Kidney (tissue), 14 donors: ENCODE results near the gene MLC1. TPM values are rescaled to one million over a fixed set of nuclear protein-coding genes. Genes with fewer than 3 reads are reported as not detected.

ENCODE experiments used
- DNase-seq, 5 donors: peaks; one replicate each; pipeline ENCODE4 v3.0.0-alpha.2; 2013 to 2020
- FAIRE-seq: peaks from 2 replicates; lab custom pipeline; 2012; peaks lifted over from hg19 to GRCh38; lab: Jason Lieb, UNC
- H3K27ac ChIP-seq, 2 donors: one replicate each; pipeline ENCODE4 v1.7.0; 2013; ENCODE audit warnings: low read depth in 2 of 2, low read length in 2 of 2, inconsistent platforms in 1 of 2
- H3K27me3 ChIP-seq: one replicate; pipeline ENCODE4 v1.7.1; 2013; ENCODE audit warnings: low read length, inconsistent platforms; ENCODE audit not compliant: control insufficient read depth, insufficient read depth
- H3K36me3 ChIP-seq, 3 donors: one replicate each; pipeline versions ENCODE4 v1.7.0 to v1.7.1; 2013; ENCODE audit warnings: low read length in 3 of 3, control low read depth in 1 of 3, inconsistent platforms in 1 of 3; ENCODE audit not compliant: insufficient read depth in 3 of 3, control insufficient read depth in 2 of 3
- H3K4me1 ChIP-seq, 3 donors: one replicate each; pipeline versions ENCODE4 v1.7.0 to v1.7.1; 2013; ENCODE audit warnings: low read length in 3 of 3, inconsistent platforms in 1 of 3, low read depth in 1 of 3; ENCODE audit not compliant: control insufficient read depth in 2 of 3, insufficient read depth in 2 of 3
- H3K4me3 ChIP-seq, 3 donors: one replicate each; pipeline versions ENCODE4 v1.7.0 to v1.8.1; 2013; ENCODE audit warnings: low read length in 3 of 3, control low read depth in 1 of 3, inconsistent platforms in 1 of 3
- H3K9ac ChIP-seq, 3 donors: one replicate each; pipeline versions ENCODE4 v1.7.0 to v1.7.1; 2013; ENCODE audit warnings: low read length in 3 of 3, control low read depth in 1 of 3, inconsistent platforms in 1 of 3
- H3K9me3 ChIP-seq, 3 donors: one replicate each; pipeline versions ENCODE4 v1.7.0 to v1.7.1; 2013; ENCODE audit warnings: low read length in 3 of 3, control low read depth in 1 of 3, inconsistent platforms in 1 of 3; ENCODE audit not compliant: control insufficient read depth in 2 of 3, insufficient read depth in 1 of 3
- intact Hi-C: fragments of 100-400 bp; cut with DNase I; formaldehyde crosslinking; loops from one replicate; pipeline ENCODE4 v1.11.1; 2022
- polyA plus RNA-seq: library from polyadenylated mRNA; stranded (reverse); fragments of 350-450 nt; fragmentation: Illumina TruSeq; extraction: RNeasy Lipid Tissue Mini Kit (QIAGEN cat#74804); gene quantifications from one replicate; pipeline ENCODE4 v1.2.3, GENCODE V29; 2014; ENCODE audit warnings: low read depth, low replicate concordance; ENCODE audit not compliant: insufficient read depth
- total RNA-seq: library from RNA; stranded (reverse); fragmentation: NEBNext Ultra II Directional; extraction: Animal tissue kit (Norgen Biotek cat#: 25700); gene quantifications from one replicate; pipeline ENCODE4 v1.2.1, GENCODE V29; 2021
- TF ChIP-seq, protein P1 (sequence below): IDR thresholded peaks from 3 replicates; pipeline ENCODE4 v1.5.1; 2012; ENCODE audit warnings: mild to moderate bottlenecking, moderate library complexity, borderline replicate concordance; ENCODE audit not compliant: insufficient read depth; ENCODE audit errors: extremely low read depth
- donor health status: control.
- donor health status: control.
- donor health status: control.
- donor health status: control.
- donor health status: control.
- donor health status: DM: yes; HTN: yes; CAD: no.
- donor health status: Normal renal cell carcinoma (clear cell type).

Gene MLC1
- total and polyA plus RNA-seq, 2 donors from 2014 or later = 0.28 TPM; not detected in 1

DNA sequence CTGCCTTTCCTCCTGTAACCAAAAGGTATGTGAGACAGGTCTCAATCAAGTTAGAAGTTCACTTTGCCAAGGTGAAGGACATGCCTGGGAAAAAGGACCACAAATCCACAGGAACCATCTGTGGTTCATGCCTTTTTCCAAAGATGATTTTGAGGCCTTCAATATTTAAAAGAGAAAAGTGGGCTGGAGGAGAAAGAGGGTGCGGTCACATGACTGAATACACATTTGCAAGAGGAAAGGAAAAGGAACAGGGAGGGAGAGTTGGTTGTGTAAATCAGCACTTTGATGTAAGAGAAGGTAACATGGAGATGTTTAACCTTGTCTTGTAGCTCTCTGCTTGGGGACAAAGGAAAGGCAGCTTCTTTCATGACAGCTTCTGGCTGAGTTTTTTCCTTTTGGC, 25.8 kb upstream of the MLC1 start:
- Histone ChIP-seq H3K9ac (no peak overlapping the region), H3K9me3 (no peaks in the 10 kb centered on the region), H3K36me3 (no peaks in the 10 kb centered on the region), H3K4me3 (no peak overlapping the region), H3K27me3 (no peaks in the 10 kb centered on the region), H3K4me1 (no peaks in the 10 kb centered on the region), H3K27ac (no peak overlapping the region)
- no peak for DNase-seq
- intact Hi-C loops = no loop called here
- FAIRE-seq = no peak
- TF ChIP-seq, protein P1, sequence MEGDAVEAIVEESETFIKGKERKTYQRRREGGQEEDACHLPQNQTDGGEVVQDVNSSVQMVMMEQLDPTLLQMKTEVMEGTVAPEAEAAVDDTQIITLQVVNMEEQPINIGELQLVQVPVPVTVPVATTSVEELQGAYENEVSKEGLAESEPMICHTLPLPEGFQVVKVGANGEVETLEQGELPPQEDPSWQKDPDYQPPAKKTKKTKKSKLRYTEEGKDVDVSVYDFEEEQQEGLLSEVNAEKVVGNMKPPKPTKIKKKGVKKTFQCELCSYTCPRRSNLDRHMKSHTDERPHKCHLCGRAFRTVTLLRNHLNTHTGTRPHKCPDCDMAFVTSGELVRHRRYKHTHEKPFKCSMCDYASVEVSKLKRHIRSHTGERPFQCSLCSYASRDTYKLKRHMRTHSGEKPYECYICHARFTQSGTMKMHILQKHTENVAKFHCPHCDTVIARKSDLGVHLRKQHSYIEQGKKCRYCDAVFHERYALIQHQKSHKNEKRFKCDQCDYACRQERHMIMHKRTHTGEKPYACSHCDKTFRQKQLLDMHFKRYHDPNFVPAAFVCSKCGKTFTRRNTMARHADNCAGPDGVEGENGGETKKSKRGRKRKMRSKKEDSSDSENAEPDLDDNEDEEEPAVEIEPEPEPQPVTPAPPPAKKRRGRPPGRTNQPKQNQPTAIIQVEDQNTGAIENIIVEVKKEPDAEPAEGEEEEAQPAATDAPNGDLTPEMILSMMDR = no peak

DNA sequence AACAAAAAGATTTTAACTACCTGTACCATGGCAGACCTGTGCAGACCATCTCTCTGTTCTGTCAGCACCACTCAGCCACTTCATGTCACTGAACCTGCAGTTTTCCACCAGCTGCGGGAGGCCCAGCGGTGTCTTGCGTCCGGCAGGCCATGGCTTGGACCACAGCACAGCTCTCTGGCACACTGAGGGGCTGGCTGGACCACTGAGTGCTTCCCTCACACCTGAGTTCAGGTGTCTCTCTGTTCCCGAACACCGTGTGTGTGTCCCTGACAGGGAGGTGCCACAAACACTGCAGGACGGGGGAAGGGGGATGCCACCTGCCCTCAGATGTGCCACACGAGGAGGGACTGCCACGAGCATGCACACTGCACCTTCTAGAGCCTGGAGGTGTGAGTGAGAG, 22.3 kb upstream of the MLC1 start:
- H3K4me1 ChIP-seq = peaks cover 0 to 2% (median 0%) of the 10 kb centered on the region in 3 donors
- FAIRE-seq (no peak), DNase-seq (peak in 1 of 5 donors; percentile 73)
- intact Hi-C loops = no loop called here
- H3K9me3 ChIP-seq = no peaks in the 10 kb centered on the region
- H3K9ac ChIP-seq = no peak overlapping the region
- H3K36me3 ChIP-seq = no peaks in the 10 kb centered on the region
- H3K27ac ChIP-seq = no peak overlapping the region
- no peak overlapping the region for H3K4me3 ChIP-seq
- no peaks in the 10 kb centered on the region for H3K27me3 ChIP-seq
- TF ChIP-seq, protein P1 = no peak

DNA sequence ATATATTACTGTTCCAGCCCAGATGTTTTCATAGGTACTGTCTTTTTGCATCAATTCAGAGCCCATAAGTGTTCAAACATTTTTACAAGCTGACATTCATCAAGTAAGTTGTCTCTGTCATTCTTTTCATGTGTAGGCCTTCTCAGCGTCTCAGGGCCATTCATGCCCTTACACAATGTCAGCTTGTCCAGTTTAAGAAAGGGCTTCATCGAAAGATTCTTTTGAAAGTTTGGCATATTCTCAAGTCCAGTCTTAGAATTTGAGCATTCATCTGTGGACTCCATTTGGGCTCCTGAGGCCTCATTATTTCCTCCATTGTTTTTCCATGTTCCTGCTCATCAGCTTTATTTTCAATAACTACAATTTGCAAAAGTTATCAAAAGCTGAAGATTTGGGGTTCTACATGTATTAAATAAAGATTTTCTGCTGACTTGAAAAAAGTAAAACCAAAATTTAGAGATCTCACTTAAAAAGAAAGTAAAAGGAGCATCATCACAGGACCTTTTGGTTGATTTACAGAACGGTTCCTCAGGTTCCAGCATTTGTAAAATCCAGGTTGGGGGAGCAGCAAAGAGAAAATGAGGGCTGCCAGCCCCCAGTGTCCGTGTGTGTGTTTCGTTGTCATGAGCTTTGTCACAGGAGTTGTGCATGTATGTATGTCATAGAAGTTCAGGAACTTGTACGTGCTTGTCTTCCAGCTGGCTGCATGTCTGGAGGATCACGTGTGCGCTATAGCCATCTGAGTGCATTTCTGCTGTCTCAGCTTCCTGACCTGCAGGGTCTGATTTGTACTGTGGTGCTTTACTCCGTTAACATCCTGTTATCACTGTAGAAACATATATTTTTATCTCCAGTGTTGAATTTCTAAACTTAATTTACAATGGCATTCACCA, 20.2 kb upstream of the MLC1 start:
- FAIRE-seq (no peak), DNase-seq (peak in 2 of 5 donors; percentile 46 to 71)
- Histone ChIP-seq H3K27me3 (no peaks in the 10 kb centered on the region), H3K27ac (no peak overlapping the region), H3K4me1 (peaks cover 0 to 2% (median 0%) of the 10 kb centered on the region in 3 donors), H3K9ac (no peak overlapping the region), H3K9me3 (no peaks in the 10 kb centered on the region), H3K36me3 (no peaks in the 10 kb centered on the region), H3K4me3 (no peak overlapping the region)
- TF ChIP-seq, protein P1 = no peak
- intact Hi-C loops = no loop called here
